ENCODE data around the gene ACAD9.

ACAD9 gene

GRCh38 chr3:128942161-128942952 lies 62.9 kb downstream of the ACAD9 start:
- DNase-seq, result no peak

- DNase-seq, result no peak
These were observed 65.8 kb downstream of the ACAD9 start for GRCh38 chr3:128945041-128945877.

GRCh38 chr3:128945878-128946175 lies 66.4 kb downstream of the ACAD9 start:
- no peak for DNase-seq

- DNase-seq, result no peak
These were observed 67.0 kb downstream of the ACAD9 start for GRCh38 chr3:128946411-128946810.

GRCh38 chr3:128949158-128949557 lies 69.7 kb downstream of the ACAD9 start:
- DNase-seq, result no peak

GRCh38 chr3:128950223-128950938 lies 71.0 kb downstream of the ACAD9 start:
- DNase-seq, result no peak

GRCh38 chr3:128956440-128956839 lies 77.0 kb downstream of the ACAD9 start:
- DNase-seq, result no peak

Measured in activated CD4-positive, CD25-positive, alpha-beta regulatory T cell treated with anti-CD3 and anti-CD28 coated beads, Interleukin-2, amount 50 U/mL, for 72 hours (primary cell).